SK-N-SH (cell line): Measurements from ENCODE around the gene MS4A18.

Experiments used
- MXI1 ChIP-seq: IDR thresholded peaks from 2 replicates; pipeline ENCODE4 v1.6.1; 2012; ENCODE audit warnings: mild to moderate bottlenecking, low read depth, low read length, improper control_type of control experiment
- POLR2AphosphoS5 ChIP-seq: IDR thresholded peaks from 2 replicates; pipeline ENCODE4 v1.6.1; 2012; ENCODE audit warnings: low read depth, low read length
- RCOR1 ChIP-seq: fragments of 150-350 bp; IDR thresholded peaks from 2 replicates; pipeline ENCODE4 v1.6.1; 2017; ENCODE audit warnings: antibody characterized with exemption, low read length
- RFX5 ChIP-seq: IDR thresholded peaks from 2 replicates; pipeline ENCODE4 v1.6.1; 2012; ENCODE audit warnings: mild to moderate bottlenecking, improper control_type of control experiment, low read length
- SIN3A ChIP-seq: IDR thresholded peaks from 2 replicates; pipeline ENCODE4 v1.6.1; 2012; ENCODE audit warnings: low read depth, mild to moderate bottlenecking, low read length, moderate library complexity, borderline replicate concordance
- TAF1 ChIP-seq: IDR thresholded peaks from 2 replicates; pipeline ENCODE4 v1.6.1; 2012; ENCODE audit warnings: low read depth, mild to moderate bottlenecking, low read length, moderate library complexity, borderline replicate concordance
- TCF12 ChIP-seq: IDR thresholded peaks from 2 replicates; pipeline ENCODE4 v1.4.0; 2012
- TF ChIP-seq, protein P1 (sequence below): fragments of 200-600 bp; sonication (generic); IDR thresholded peaks from 2 replicates; pipeline ENCODE4 v1.6.1; 2017; ENCODE audit warnings: antibody characterized with exemption, mild to moderate bottlenecking, moderate library complexity
- TF ChIP-seq, protein P2 (sequence below): IDR thresholded peaks from 2 replicates; pipeline ENCODE4; 2012
- TF ChIP-seq, protein P3 (sequence below): IDR thresholded peaks from 2 replicates; pipeline ENCODE4 v1.4.0; 2012; ENCODE audit warnings: low read depth

DNA sequence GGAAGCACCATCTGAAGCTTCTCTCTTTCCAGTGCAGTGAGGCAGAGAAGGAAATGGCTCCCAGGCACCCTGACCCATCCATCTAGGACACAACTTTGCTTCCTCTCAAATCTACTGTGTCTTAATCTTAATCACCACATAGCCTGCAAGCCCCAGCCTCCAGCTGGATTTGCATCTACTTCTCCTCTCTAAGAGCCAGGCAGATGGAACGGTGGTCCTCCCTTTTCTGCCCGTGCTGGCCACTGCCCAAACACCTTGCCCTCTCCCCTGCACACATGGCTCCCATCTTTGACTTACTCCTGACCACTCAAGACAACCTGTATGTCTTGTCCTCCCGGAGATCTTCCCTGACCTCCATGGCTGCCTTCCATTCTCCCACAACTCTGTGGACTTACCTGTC, 68.0 kb downstream of the MS4A18 start:
- TF ChIP-seq, protein P1, sequence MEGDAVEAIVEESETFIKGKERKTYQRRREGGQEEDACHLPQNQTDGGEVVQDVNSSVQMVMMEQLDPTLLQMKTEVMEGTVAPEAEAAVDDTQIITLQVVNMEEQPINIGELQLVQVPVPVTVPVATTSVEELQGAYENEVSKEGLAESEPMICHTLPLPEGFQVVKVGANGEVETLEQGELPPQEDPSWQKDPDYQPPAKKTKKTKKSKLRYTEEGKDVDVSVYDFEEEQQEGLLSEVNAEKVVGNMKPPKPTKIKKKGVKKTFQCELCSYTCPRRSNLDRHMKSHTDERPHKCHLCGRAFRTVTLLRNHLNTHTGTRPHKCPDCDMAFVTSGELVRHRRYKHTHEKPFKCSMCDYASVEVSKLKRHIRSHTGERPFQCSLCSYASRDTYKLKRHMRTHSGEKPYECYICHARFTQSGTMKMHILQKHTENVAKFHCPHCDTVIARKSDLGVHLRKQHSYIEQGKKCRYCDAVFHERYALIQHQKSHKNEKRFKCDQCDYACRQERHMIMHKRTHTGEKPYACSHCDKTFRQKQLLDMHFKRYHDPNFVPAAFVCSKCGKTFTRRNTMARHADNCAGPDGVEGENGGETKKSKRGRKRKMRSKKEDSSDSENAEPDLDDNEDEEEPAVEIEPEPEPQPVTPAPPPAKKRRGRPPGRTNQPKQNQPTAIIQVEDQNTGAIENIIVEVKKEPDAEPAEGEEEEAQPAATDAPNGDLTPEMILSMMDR = no peak
- TF ChIP-seq MXI1 (no peak), RFX5 (no peak), SIN3A (no peak), RCOR1 (no peak), TAF1 (no peak), POLR2AphosphoS5 (no peak), TCF12 (no peak)
- TF ChIP-seq, protein P2, sequence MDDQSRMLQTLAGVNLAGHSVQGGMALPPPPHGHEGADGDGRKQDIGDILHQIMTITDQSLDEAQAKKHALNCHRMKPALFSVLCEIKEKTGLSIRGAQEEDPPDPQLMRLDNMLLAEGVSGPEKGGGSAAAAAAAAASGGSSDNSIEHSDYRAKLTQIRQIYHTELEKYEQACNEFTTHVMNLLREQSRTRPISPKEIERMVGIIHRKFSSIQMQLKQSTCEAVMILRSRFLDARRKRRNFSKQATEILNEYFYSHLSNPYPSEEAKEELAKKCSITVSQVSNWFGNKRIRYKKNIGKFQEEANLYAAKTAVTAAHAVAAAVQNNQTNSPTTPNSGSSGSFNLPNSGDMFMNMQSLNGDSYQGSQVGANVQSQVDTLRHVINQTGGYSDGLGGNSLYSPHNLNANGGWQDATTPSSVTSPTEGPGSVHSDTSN = no peak
- TF ChIP-seq, protein P3, sequence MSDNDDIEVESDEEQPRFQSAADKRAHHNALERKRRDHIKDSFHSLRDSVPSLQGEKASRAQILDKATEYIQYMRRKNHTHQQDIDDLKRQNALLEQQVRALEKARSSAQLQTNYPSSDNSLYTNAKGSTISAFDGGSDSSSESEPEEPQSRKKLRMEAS = no peak
